DMS79 (cell line): Measurements from ENCODE around the gene KRTAP26-1.

Experiments
- DNase-seq: peaks from one replicate; lab custom pipeline; 2025; lab: John Stamatoyannopoulos, UW

The KRTAP26-1 gene, protein sequence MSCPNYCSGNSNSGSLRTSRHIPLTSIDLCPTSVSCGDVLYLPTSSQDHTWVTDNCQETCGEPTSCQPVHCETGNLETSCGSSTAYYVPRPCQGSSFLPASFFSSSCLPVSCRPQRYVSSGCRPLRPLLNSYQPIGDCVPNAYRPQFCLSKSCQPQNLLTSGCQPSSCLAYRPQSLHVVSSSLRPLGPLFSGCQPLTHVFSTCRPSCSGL

DNA sequence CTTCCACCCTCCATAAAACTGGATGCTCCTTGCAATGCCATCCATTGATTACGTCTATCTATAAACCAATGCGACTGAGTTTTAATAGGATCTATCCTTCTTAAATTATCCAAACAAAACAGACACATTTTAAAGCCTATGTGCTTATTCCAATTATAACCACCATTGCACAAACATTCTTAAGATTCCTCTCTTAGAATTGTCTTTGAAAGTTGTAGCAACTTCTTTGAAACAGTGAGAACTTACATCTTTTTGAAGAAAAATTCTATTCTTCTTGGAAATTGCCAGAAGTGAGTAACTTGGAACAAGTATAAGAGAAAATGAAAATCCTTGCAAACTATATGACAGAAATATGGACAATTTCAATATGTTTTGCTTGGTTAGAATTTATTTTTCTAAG, at the start of gene KRTAP26-1:
Gene KRTAP26-1 (minus strand): TSS at position 101 of the 400 bp plus-strand sequence. CDS start 280 bp downstream, outside the sequence.
- no peak for DNase-seq

DNA sequence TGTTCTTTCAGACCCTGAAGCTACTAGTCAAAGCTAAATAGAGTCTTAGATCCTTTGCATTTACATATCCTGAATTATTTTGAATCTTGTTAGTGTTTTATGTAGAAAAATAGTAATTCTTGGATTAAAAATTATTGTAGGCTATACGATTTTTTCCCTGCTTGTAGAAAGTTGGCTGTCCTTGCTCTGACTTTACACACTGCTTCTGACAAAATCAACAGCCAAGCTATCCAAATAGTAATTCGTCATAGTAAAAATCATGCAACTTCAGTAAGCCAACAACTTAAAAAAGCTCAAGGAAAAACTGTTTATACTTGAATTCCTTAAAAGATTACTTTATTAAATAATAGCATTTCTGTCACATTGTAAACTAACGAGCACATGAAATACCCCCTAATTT, 35.8 kb upstream of the KRTAP26-1 start:
- DNase-seq, result no peak

DNA sequence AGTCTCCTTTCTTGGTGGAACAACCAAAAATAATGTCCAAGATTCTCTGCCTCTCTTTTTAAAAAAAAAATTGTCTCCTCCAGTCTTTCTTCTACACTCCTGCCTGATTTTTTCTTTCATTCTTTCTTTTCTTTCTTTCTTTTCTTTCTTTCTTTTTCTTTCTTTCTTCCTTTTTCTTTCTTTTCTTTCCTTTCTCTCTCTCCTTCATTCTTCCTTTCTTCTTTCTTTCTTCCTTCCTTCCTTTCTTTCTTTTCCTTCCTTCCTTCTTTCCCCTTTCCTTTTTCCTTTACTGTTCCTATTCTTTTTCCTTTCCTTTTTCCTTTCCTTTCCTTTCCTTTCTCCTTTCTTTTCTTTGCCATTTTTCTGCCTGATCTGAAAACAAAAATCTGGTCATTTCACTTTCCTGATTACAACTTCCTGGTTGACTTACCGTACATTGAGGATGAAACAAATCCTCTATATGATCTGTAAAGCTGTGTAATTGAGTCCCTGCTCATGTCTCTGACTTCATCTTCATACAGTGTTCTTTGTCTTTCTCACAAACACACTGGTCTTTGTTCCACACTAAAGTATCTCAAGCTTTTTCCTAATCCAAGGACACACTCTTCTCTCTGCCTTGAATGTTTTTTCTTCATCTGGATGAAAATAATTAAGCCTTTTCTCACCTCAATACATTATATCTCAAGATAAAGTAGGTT, 34.3 kb upstream of the KRTAP26-1 start:
- no peak for DNase-seq

DNA sequence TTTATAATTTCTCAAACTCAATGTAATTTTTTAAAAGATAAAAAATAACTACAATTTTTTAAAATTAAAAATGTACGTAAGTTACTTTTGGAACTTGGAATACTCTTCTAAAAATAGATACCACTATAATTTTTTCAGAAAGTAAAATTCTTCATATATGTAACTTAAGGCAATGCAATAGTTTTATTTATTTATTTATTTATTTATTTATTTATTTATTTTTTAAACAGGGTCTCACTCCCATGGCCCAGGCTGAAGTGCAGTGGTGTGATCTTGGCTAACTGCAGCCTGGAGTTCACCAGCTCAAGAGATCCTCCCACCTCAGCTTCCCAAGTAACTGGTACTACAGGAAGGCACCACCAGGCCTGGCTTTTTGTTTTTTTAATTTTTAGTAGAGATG, 31.4 kb upstream of the KRTAP26-1 start:
- DNase-seq, result no peak

DNA sequence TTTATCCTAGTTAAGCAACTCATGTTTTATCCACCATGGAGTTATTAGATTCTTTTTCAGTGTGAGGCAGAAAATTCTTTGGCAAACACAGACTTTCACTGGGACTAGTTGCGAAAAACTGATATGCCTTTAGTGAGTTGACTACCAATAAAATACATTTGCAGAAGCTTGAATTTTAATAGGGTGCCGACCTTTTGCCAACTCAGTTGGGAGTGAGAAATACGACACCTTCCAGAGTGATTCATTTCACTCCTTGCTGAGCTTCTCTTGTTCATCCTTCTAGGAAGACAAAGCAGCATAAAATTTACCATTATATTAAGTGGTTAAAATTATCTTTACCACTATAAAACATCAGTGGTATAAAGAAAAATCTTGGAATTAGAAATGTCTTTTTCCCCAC, 29.5 kb upstream of the KRTAP26-1 start:
- DNase-seq, result no peak

DNA sequence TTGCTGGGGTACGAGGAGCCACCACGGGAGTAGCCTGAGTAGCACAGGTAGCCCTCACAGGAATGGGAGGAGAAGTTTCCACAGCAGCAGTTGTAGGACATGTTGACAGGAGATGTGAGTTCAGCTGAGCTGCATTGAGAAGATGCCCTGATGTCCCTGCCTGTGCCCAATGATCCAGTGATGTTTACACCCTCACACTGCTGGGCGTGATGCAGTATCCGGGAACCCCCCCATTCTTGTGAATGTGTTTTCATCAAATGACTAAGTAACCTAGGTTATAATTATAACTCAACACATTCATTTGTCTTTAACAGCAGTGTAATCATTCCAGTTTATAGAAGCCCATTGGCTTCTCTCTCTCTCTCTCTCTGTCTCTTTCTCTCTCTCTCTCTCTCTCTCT, 28.4 kb upstream of the KRTAP26-1 start, which contains the start of gene KRTAP23-1:
Gene KRTAP23-1 (minus strand): TSS at position 101 of the 400 bp plus-strand sequence. CDS start 0 bp downstream, at position 101.
- no peak for DNase-seq

DNA sequence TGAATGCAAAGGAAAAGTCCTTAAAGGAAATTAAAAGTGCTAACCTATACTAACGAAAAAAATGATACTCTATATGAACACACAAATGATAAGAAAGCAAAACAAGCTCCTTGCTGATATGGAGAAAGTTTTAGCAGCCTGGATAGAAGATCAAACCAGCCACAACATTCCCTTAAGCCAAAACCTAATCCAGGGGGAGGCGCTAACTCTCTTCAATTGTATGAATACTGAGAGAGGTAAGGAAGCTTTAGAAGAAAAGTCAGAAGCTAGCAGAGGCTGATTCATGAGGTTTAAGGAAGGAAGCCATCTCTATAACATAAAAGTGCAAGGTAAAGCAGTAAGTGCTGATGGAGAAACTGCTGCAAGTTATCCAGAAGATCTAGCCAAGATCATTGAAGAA, 24.9 kb upstream of the KRTAP26-1 start:
- no peak for DNase-seq

DNA sequence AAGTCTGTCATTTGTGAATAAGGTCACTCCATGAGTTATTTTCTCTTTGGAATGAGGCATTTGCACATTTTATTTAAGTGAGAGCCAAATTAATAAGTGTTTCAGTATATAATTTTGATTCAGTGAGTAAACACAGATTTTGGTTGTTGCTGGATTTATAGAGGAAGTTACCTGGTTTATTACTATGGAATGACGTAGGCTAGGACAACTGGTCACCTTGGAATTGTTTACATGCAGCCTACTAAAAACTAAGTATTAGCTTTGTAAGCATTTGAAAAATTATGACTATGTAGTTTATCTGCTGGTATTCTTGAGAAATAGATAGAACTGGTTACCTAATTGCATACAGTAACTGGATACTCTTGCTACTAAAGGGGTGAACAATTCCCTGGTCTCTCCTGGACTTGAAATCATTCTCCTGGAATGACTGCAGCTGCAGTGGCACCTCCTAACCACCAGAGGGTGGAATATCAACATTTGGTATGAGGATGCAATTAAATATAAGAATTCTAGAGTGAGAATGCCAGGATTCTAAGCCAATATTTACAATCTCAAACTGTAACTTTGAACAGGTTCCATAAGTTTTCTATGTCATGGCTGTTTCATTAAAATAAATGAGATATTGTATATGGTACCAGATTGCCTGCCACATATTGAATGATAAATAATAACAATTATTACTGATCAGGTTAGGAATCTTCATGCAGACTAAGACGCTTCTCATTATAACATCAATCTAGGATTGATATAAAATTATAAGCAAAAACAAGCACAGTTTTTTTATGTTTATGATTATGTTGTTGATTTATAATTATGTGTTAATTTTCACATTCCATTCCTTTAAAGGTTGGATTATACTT, 20.8 kb upstream of the KRTAP26-1 start:
- DNase-seq, result no peak

DNA sequence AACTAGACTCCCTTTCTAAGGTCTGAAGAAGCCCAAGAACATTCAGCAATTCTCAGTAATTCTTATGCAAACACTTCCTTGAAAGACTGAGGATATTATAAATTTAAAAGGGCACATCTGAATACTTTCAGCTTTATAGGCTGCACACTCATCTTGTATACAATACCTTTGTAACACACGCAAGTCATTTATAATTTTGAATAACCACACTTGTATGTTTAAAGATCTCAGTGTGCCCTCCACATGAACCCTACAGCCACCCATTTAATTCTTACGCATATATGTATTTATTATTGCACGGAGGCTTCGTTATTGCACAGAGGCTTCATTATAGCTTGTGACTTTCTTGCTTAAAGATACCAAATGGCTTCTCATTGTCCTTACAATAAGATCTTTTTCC, 18.6 kb upstream of the KRTAP26-1 start:
- DNase-seq, result no peak

DNA sequence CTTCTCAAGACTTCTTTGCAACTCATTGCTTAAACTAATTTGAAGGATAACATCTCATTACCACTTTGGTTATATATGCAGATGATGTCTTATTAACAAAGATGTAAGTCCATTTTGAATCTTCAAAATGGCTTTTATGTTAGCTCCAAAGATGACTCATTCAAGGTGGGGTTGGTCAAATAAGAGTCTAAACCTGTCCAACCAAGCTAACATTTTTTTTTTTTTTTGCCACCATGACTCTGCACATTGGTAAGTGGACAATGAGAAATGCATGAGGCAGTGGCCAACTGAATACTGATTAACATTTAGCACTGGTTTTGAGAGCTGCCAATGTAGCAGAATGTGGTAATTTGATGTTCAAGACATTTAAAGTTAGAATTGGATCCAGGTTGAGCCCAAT, 17.7 kb upstream of the KRTAP26-1 start:
- no peak for DNase-seq

DNA sequence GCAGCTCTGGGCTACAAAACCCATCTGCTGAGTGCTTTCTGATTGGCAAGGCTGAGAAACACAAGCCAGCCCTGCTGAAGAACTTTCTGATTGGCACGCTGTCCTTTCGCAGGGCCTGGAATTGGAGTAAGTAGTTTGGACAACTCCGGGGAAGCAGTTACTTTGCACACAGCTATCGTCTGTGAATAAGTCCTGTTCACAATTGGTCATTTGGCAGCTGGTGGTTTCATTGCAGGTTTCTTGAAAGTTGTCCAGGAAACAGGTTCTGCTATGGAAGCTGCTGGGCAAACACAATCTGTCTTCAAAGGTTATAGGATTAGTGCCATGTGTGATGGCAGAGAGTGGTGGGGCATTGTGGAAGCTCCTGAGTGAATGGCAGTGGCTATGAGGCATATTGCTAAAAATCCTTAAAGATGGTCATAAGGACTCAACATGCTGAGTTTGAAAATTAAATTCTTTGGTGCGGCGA, 17.2 kb upstream of the KRTAP26-1 start, which contains the start of gene KRTAP27-1:
Gene KRTAP27-1 (minus strand): TSS at position 419 of the 469 bp plus-strand sequence. CDS start 26 bp downstream, at position 393.
- DNase-seq, result no peak

DNA sequence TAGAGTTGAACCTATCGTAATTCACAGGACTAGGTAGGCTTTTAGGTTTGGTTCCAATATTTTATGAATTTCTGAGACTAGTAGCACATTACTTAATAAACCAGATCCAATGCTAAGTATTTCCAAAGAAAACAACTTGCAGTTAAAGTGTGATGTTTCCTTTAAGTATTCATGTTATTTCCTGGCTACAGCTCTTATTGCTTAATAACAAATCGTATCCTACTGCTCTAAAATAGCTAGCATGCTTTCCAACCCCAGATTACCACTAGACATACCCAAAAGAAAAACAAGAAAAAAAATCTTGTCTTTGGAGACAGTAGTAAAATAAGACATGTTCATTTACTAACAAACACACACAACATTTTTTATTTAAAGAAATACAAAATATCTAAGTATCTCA, 16.5 kb upstream of the KRTAP26-1 start:
- DNase-seq, result no peak

DNA sequence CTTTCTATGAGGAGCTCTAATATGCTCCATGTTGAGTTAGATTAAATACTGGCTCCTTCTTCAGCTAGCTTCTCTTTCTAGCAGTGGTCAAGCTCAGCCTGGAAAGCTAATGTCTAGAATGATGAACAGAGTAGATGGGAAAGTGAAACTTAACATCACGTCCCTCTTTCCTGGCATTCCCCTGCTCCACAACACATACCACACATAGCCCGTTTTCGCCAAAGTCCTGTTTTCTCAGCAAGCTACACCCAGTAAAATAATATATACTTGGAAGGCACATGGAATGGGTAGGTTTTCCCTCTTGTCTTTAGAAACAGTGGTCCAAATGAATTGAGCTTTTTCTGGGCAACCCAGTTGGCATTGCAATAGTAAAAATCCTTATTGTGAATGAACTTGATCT, 13.6 kb upstream of the KRTAP26-1 start:
- no peak for DNase-seq

DNA sequence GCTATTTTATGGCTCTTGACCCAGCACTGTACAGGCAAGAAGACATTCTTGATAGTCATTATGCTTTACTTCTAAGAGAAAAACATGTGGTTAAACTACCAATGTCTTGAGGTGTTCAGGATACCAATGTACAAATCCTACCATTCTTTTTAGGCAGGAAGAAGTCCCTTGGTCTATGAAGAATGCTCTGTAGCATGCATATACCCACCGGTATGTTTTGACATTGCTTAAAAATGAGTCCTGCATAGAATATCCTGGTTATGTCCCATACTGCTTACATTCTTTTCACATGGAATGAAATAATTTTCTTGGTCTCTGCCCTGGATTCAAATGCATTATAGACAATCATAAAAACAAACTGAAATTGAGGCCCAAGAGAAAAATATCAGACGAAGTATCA, 12.6 kb upstream of the KRTAP26-1 start:
- DNase-seq, result no peak

DNA sequence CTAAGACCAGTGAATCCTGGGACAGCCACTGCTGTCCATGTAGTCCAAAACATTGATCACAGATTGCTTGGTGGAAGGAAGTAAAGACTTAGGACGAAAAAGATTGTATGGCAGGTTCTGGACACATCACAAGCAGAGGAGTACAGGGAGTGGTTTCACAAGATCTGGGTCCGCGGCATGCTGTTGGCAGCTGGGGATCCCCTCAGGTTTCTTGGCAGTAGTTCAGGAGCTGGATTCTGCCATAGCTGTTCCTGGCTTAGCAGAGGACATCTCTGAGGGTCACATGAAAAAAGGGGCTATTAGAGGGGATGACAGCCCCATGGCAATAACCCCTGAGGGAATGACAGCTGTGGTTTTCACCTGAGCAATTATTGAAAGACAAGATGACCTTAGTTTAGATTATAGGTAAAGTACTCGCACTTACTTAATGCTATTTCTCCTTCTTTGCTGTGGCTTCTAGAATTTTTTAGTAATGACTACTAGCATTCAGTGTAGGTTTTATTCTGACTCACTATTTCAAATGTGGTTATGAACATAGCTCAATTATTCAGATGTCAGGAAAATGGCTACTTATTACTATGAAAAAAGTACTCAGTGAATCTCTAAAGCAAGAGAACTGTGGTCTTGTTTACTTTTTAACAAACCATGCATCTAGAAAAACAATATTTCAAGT, 9.2 kb upstream of the KRTAP26-1 start:
- DNase-seq, result no peak

DNA sequence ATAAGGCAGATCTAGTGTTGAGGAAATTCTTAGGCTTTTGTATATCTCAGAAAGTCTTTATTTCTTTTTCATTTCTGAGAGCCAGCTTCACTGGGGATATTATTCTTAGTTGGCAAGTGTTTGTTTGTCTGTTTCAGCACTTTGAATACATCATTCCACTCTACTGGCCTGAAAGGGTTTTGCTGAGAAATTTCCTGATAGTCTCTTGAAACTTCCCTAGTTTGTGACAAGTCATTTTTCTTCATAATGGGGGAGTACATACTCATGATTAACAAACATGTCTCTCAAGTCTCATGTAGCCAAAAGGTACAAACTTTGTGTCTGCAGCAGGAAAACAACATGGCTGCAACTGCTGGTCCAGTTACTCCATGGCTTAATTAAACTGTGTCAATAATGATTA, 6.3 kb upstream of the KRTAP26-1 start:
- DNase-seq, result no peak

DNA sequence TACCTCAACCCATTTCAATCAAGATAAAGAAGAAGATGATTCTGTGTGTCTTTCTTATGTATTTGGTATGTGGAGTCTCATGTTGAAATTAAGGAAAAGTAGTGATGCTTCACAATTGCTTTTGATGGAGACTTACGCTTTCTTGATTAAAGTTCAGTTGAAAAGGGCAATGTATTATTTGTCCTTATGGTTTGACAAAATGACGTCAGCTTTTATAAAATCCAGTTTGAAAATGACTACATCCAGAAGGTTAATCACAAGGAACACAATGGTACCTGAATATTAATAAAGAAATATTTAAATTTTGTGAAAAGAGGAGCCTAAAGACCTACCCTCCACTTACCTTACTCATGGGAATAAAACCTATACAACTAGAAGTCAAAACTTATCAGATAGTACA, 4.4 kb downstream of the KRTAP26-1 start:
- DNase-seq, result no peak

DNA sequence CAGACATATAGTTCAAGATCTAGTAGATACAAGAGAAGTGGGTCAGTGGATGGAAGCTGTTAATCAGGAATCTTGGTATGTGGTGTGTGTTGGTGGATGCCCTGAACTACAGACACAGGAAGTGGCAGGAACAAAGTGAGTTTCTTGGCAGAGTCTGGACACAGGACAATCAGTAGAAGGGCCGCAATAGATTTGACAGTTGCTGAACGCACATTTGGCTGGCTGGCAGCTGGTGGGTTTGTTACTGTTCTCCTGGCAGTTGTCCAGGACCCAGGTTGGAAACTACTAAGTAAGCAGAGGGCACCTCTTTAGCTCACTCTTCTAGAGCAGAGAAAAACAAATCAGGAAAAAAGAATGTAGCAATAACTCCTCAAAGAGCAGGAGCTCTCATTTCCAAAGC, 13.2 kb downstream of the KRTAP26-1 start:
- DNase-seq, result no peak

DNA sequence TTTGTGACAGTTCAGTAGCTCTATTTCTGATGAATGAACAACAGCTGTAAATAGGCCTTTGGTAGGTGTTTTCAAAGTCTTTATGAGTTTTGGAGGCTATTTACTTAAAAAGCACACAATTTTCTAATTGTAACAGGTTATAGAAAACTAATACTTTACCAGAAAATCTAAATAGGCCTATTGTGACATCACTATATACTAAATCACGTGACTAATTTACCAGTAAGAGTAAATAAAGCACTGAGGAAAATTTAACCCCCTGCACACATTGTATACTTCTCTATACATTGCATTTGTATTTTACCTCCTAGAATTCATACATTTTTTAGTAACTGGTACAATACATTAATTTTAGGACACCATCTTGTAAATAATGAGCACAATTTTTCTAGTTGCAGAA, 15.0 kb downstream of the KRTAP26-1 start:
- DNase-seq, result no peak

DNA sequence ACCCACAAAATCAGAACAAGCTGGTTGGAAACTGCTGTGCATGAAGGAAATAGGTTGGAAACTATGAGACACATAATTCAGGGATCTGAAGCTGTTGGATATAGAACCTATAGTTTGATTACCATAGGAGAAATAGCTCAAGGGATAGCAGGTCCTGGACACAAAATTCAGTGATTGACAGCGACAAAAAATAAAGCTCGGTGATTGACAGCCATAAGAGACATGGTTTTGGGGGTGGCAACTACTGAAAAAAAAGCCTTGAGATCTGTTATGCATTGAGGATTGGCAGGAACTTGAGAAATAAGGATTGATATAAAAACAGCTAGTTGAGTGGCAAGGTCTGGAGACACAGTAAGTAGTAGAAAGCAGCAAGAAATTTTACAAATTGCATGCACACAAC, 30.9 kb downstream of the KRTAP26-1 start, which contains the start of gene KRTAP25-1:
Gene KRTAP25-1 (minus strand): TSS at position 300 of the 400 bp plus-strand sequence. CDS start 24 bp downstream, at position 276.
- DNase-seq, result no peak

DNA sequence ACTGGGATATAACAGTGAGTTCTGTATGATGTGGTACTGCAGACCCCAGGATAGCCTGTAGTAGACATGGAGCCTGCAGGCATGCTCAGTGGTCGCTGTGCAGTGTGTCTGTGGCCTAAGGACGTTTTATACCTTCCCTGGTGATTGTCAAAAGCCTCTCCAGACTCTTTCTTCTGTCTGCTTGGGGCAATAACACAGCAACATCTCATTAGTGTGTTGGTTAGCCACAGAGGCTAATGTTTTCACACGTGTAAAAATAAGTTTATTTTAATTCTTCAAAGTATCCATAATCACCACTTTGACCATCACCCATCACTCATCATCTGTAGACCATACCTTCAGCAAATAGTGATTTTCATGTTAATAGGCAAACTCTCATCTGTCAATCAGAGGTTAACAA, 37.3 kb downstream of the KRTAP26-1 start, which contains the start of gene KRTAP24-1:
Gene KRTAP24-1 (minus strand): TSS at position 101 of the 400 bp plus-strand sequence. CDS start 18 bp downstream, at position 83.
- DNase-seq, result no peak

DNA sequence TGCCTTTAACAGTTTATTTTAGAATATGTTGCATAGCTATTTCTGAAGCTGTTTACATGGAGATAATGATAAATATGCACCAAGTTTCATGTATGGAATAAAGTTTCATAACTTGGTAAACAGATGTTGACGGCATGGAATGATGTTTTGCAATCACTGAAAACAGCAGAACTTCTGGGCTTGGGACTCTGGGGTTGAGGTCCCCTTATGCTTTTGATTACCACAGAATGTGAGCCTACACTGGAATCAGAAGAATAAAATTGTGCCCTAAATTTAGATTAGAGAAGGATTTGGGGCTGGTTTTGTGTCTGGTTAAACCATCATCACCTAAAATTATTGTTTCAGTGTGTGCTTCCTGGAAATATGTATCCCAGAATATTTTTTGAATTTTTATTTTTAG, 48.5 kb downstream of the KRTAP26-1 start:
- no peak for DNase-seq
